Measurements from ENCODE around the gene SLC24A5.

GRCh38 chr15:48176957-48177356 is 56.2 kb downstream of the SLC24A5 start:
- TF ChIP-seq CTCF (IDR thresholded peaks at IDR 0.05) (no peak), REST (IDR thresholded peaks at IDR 0.05; ENCODE audit: insufficient read depth in 1 of 2, low read depth in 2 of 2, low read length in 1 of 2) (no peak), POLR2AphosphoS5 (IDR thresholded peaks at IDR 0.05; ENCODE audit: low read depth, low read length) (no peak), SIN3A (IDR thresholded peaks at IDR 0.05; ENCODE audit: borderline replicate concordance, insufficient read depth, low read depth, low read length) (no peak), TCF7L2 (IDR thresholded peaks at IDR 0.05; ENCODE audit: low read depth, low read length) (no peak)

Data from Panc1 (cell line).